Mesodermal cell (in vitro differentiated cells): Measurements from ENCODE around the gene BTG1. TPM values are rescaled to one million over a fixed set of nuclear protein-coding genes. Genes with fewer than 3 reads are reported as not detected.

ENCODE experiments used
- H3K27ac ChIP-seq: 2 replicates; pipeline ENCODE4 v1.7.0; 2013; ENCODE audit warnings: mild to moderate bottlenecking, low read depth, low read length, moderate library complexity; ENCODE audit not compliant: severe bottlenecking
- H3K36me3 ChIP-seq: 2 replicates; pipeline ENCODE4 v1.7.1; 2013; ENCODE audit warnings: mild to moderate bottlenecking, low read length, moderate library complexity; ENCODE audit not compliant: control insufficient read depth, insufficient read depth
- H3K4me1 ChIP-seq: one replicate; pipeline ENCODE4 v1.7.1; 2013; ENCODE audit warnings: mild to moderate bottlenecking, low read length; ENCODE audit not compliant: insufficient read depth, control insufficient read depth, poor library complexity, severe bottlenecking
- H3K4me3 ChIP-seq: 2 replicates; pipeline ENCODE4 v1.7.0; 2013; ENCODE audit warnings: low read length, control low read depth, mild to moderate bottlenecking; ENCODE audit not compliant: insufficient read depth, poor library complexity, severe bottlenecking; ENCODE audit errors: extremely low read depth
- H3K9me3 ChIP-seq: 2 replicates; pipeline ENCODE4 v1.7.1; 2013; ENCODE audit warnings: mild to moderate bottlenecking, low read length, moderate library complexity; ENCODE audit not compliant: control insufficient read depth
- WGBS, 2 experiments: methylation state at CpG; one replicate each; pipeline ENCODE4 v1.1.5; 2013; ENCODE audit warnings: missing lambda C conversion rate in 2 of 2; ENCODE audit not compliant: insufficient coverage in 2 of 2; 5-methylcytosine and 5-hydroxymethylcytosine counted together
- polyA plus RNA-seq, 2 experiments: library from polyadenylated mRNA; stranded (reverse); fragments of 50-300 nt; gene quantifications; one replicate each; pipeline ENCODE4 v1.2.3, GENCODE V29; 2013

BTG1 gene, protein sequence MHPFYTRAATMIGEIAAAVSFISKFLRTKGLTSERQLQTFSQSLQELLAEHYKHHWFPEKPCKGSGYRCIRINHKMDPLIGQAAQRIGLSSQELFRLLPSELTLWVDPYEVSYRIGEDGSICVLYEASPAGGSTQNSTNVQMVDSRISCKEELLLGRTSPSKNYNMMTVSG
- polyA plus RNA-seq (2013, experiment 1 of 2): 57.9 TPM
- 48.3 TPM for polyA plus RNA-seq (2013, experiment 2 of 2)

DNA sequence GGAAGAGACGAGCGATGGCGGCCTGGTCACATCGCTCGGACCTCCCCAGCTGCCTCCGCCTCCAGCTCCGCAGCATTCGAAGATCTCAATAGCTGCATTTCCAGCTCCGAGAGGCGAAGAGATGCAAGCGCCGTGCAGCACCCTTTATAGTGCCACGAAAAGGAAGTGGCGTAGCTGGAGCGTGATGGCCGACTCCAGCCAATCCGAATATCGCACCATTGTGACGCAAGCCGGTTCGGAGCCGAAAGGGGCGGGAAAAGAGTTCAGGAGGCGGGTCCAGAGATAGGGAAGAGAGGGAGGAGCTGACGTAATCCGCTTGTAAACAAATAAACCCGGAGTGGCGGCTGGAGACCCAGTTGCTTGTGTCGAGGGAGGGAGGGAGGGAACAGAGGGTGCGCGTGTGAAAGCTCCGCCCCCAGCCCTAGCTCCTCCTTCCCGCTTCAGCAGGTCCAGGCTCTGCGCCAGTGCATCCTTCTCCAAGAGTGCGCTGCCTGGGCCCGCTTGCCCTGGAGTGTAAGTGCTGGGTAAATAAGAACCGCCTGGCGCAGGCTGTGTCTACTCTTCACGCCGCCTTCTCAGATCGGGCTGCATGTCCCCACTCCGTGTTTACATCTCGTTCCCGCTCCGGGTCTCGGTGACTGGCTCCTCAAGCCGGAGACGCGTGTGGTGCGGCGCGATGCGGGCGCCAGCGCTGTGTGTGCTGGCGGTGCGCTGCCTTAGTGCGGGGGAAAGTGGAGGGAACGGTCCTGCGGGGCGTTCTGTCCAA, at the start of gene BTG1:
BTG1 (minus strand) TSS at position 116 of the 766 bp plus-strand sequence. CDS start 311 bp downstream, outside the sequence.
- Histone ChIP-seq H3K4me3 (peak within 1 kb of the TSS; percentile 96), H3K27ac (peak within 1 kb of the TSS; percentile 91), H3K4me1 (peaks cover 13% of the 10 kb centered on the region), H3K9me3 (no peaks in the 10 kb centered on the region), H3K36me3 (peaks cover 27% of the 10 kb centered on the region)
- WGBS, 2 experiments: 0 to 1% methylated on average over 39 to 57 of the region's 61 CpGs

DNA sequence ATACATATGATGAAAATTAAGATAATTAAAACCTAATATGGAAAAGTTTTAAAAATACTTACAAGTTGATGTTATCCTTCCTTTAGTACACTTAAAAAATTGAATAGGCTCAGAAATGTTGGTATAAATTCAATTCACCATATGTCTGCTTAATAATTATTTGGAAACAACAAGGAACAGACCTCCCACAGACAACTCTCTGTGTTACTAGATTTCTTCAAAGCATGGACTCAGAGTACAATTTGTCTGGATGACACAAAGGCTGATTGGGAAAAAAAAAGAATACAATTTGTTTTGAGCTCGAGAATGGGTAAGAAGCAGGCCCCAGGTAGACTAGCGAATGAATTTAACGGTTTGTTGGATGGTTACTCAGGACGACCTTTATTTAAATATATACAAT, 48.9 kb upstream of the BTG1 start:
- WGBS, 2 experiments: 86 to 100% methylated on average over 1 to 2 of the region's 4 CpGs
- H3K9me3 ChIP-seq: no peaks in the 10 kb centered on the region
- H3K27ac ChIP-seq: no peak overlapping the region
- no peaks in the 10 kb centered on the region for H3K4me1 ChIP-seq
- no peak overlapping the region for H3K4me3 ChIP-seq
- H3K36me3 ChIP-seq: no peaks in the 10 kb centered on the region

DNA sequence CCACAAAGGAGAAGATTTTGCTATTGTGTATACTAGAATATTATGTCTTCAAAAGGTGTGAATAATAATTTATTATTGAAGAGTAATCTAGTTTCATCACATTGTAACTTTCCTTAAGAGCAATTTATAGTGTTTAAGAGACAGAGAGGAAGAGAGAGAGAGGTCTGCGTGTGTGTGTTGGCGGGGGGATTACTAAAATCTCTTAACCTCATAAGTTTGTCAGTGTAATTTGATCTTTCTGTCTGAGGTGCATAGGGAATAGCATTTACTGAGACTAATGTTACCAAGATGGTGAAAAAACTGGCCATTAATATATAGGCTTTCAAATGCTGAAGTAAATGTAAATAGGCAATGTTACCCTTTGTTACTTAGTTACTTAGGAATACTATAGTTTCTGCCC, 48.2 kb upstream of the BTG1 start:
- no CpG with 5 or more reads among the region's 2 CpGs for WGBS, 2 experiments
- no peaks in the 10 kb centered on the region for H3K4me1 ChIP-seq
- H3K27ac ChIP-seq: no peak overlapping the region
- no peak overlapping the region for H3K4me3 ChIP-seq
- no peaks in the 10 kb centered on the region for H3K9me3 ChIP-seq
- no peaks in the 10 kb centered on the region for H3K36me3 ChIP-seq

DNA sequence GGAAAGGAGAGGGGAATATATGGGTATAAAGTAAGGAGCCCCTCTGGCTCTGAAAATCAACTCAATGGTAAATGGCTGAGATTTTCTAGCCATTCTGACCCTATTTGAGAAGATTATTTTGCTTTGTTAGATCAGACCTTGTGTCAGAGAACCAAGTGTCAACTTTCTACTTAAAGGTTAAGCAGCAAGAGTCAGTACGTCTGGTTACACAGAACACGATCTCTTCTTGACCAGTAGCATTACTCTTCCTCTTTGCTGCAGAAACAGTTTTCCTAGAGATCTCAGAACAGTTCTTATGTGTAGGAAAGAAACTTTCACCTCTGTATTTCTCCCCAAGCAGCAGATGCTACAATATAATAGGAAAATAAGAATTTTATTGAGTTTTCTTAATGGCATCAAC, 47.4 kb upstream of the BTG1 start:
- Histone ChIP-seq H3K9me3 (no peaks in the 10 kb centered on the region), H3K27ac (no peak overlapping the region), H3K36me3 (no peaks in the 10 kb centered on the region), H3K4me3 (no peak overlapping the region), H3K4me1 (no peaks in the 10 kb centered on the region)
- WGBS, 2 experiments: 72% methylated on average over 2 of the region's 2 CpGs; no CpG with 5 or more reads in 1 of the 2 experiments

- H3K36me3 ChIP-seq: no peaks in the 10 kb centered on the region
Measured at GRCh38 chr12:92192360-92192759, 46.7 kb upstream of the BTG1 start.

GRCh38 chr12:92191061-92191460, 45.4 kb upstream of the BTG1 start:
- no CpG with 5 or more reads among the region's 3 CpGs for WGBS, 2 experiments

More at GRCh38 chr12:92192360-92192759, 46.7 kb upstream of the BTG1 start:
- Histone ChIP-seq H3K9me3 (no peaks in the 10 kb centered on the region), H3K4me3 (no peak overlapping the region), H3K4me1 (no peaks in the 10 kb centered on the region), H3K27ac (no peak overlapping the region)

GRCh38 chr12:92188517-92189188, 43.0 kb upstream of the BTG1 start:
- H3K4me1 ChIP-seq: no peaks in the 10 kb centered on the region
- no peaks in the 10 kb centered on the region for H3K36me3 ChIP-seq
- 78 to 93% methylated on average over 2 to 5 of the region's 7 CpGs for WGBS, 2 experiments
- H3K27ac ChIP-seq: no peak overlapping the region
- H3K4me3 ChIP-seq: no peak overlapping the region
- no peaks in the 10 kb centered on the region for H3K9me3 ChIP-seq

More at GRCh38 chr12:92191061-92191460, 45.4 kb upstream of the BTG1 start:
- H3K4me1 ChIP-seq: no peaks in the 10 kb centered on the region
- H3K4me3 ChIP-seq: no peak overlapping the region
- H3K9me3 ChIP-seq: no peaks in the 10 kb centered on the region
- no peak overlapping the region for H3K27ac ChIP-seq
- H3K36me3 ChIP-seq: no peaks in the 10 kb centered on the region

DNA sequence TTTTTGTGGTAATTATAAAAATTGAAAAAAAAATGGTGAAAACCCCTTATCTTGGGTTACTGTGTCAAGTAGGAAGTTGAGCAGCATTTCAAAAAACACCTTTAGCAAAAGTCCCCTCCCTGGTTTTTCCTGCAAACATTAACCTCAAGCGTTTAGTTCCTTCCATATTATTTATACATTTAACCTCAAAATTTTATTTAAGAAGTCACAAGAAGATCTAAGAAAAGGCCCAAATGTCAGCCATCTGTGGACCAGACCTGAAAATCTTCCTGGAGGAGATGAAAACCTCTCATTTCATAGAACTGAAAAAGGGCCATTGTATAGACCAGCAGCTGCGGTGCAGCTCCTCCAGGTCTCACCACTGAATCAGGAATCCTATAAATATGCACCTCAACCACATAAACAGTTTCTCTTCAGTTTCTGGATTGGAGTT, 40.4 kb upstream of the BTG1 start:
- 100% methylated on average over 1 of the region's 2 CpGs; no CpG with 5 or more reads in 1 of the 2 experiments for WGBS, 2 experiments
- H3K4me1 ChIP-seq: no peaks in the 10 kb centered on the region
- H3K36me3 ChIP-seq: no peaks in the 10 kb centered on the region
- no peak overlapping the region for H3K27ac ChIP-seq
- H3K9me3 ChIP-seq: no peaks in the 10 kb centered on the region
- H3K4me3 ChIP-seq: no peak overlapping the region

GRCh38 chr12:92185052-92185451, 39.4 kb upstream of the BTG1 start:
- H3K4me1 ChIP-seq: no peaks in the 10 kb centered on the region
- no peaks in the 10 kb centered on the region for H3K9me3 ChIP-seq
- H3K27ac ChIP-seq: no peak overlapping the region
- H3K4me3 ChIP-seq: no peak overlapping the region
- no peaks in the 10 kb centered on the region for H3K36me3 ChIP-seq

- WGBS, 2 experiments: 50 to 100% methylated on average over 1 to 2 of the region's 2 CpGs
- no peaks in the 10 kb centered on the region for H3K9me3 ChIP-seq
Measured at GRCh38 chr12:92183575-92183974, 37.9 kb upstream of the BTG1 start.

More at GRCh38 chr12:92183575-92183974, 37.9 kb upstream of the BTG1 start:
- Histone ChIP-seq H3K4me3 (no peak overlapping the region), H3K27ac (no peak overlapping the region), H3K4me1 (no peaks in the 10 kb centered on the region), H3K36me3 (no peaks in the 10 kb centered on the region)
